ENCODE measurements around the gene UBE2O. TPM values are rescaled to one million over a fixed set of nuclear protein-coding genes. Genes with fewer than 3 reads are reported as not detected.

UBE2O gene
- total RNA-seq, 4 donors from 2014 or later, result 16.4 to 46.5 (median 32.4) TPM

- TF ChIP-seq POLR2A (IDR thresholded peaks at IDR 0.05) (peak; percentile 51 to 53), CTCF (IDR thresholded peaks at IDR 0.05 in 4 of 5, conservative IDR thresholded peaks at IDR 0.05 in 1 of 5) (no peak)
- Histone ChIP-seq H3K36me3 (no peaks in the 10 kb centered on the region), H3K4me3 (peak within 1 kb of the TSS; percentile 44 to 69 (median 62)), H3K27me3 (peaks cover 0 to 12% (median 5%) of the 10 kb centered on the region in 3 donors), H3K9me3 (no peaks in the 10 kb centered on the region), H3K4me1 (peaks cover 28 to 29% of the 10 kb centered on the region in 2 donors), H3K27ac (peak within 1 kb of the TSS; percentile 64 to 79 (median 71))
- in situ Hi-C loops (cut with MboI; ENCODE audit: low sequenced_read_pairs in 4 of 4), result no loop called here
- intact Hi-C loops (cut with DNase I; ENCODE audit: low total_unique reads), result no loop called here
- DNase-seq (peak in 1 of 2 donors; percentile 23), ATAC-seq (peak; percentile 64 to 65)
Observed at GRCh38 chr17:76384222-76384986, 68.5 kb downstream of the UBE2O start, which contains the start of gene SPHK1. Gene SPHK1, plus strand, starts transcription at chr17:76384609. Its CDS starts 1,036 bp downstream, at chr17:76385645.

- peak overlapping the region; percentile 44 to 69 (median 62) for H3K4me3 ChIP-seq
- peaks cover 21 to 29% of the 10 kb centered on the region in 2 donors for H3K4me1 ChIP-seq
- no peaks in the 10 kb centered on the region for H3K9me3 ChIP-seq
- no peak for TF ChIP-seq POLR2A (IDR thresholded peaks at IDR 0.05)
- TF ChIP-seq CTCF (IDR thresholded peaks at IDR 0.05 in 4 of 5, conservative IDR thresholded peaks at IDR 0.05 in 1 of 5), result peak in 2 of 5 experiments; percentile 40 to 47
- peaks cover 0 to 12% (median 5%) of the 10 kb centered on the region in 3 donors for H3K27me3 ChIP-seq
- no peaks in the 10 kb centered on the region for H3K36me3 ChIP-seq
- ATAC-seq, result peak; percentile 34
- intact Hi-C loops (cut with DNase I; ENCODE audit: low total_unique reads), result no loop called here
- DNase-seq, result peak in 1 of 2 donors; percentile 30
- in situ Hi-C loops (cut with MboI; ENCODE audit: low sequenced_read_pairs in 4 of 4), result no loop called here
- peak overlapping the region; percentile 64 to 79 (median 71) for H3K27ac ChIP-seq
Observed at GRCh38 chr17:76383546-76384221, 69.3 kb downstream of the UBE2O start.

- intact Hi-C loops (cut with DNase I; ENCODE audit: low total_unique reads) (no loop called here), in situ Hi-C loops (cut with MboI; ENCODE audit: low sequenced_read_pairs in 4 of 4) (no loop called here)
- Histone ChIP-seq H3K9me3 (no peaks in the 10 kb centered on the region), H3K27me3 (peaks cover 0 to 12% (median 5%) of the 10 kb centered on the region in 3 donors), H3K4me3 (peak overlapping the region; percentile 44 to 69 (median 62)), H3K36me3 (no peaks in the 10 kb centered on the region), H3K27ac (peak overlapping the region; percentile 64 to 79 (median 71)), H3K4me1 (peaks cover 21 to 29% of the 10 kb centered on the region in 2 donors)
- TF ChIP-seq CTCF (IDR thresholded peaks at IDR 0.05 in 4 of 5, conservative IDR thresholded peaks at IDR 0.05 in 1 of 5) (no peak), POLR2A (IDR thresholded peaks at IDR 0.05) (no peak)
- ATAC-seq (peak in 1 of 2 donors; percentile 28), DNase-seq (no peak)
Observed at GRCh38 chr17:76382803-76383545, 70.0 kb downstream of the UBE2O start.

- Histone ChIP-seq H3K27ac (peak overlapping the region in 3 of 4 donors; percentile 64 to 79 (median 72)), H3K9me3 (no peaks in the 10 kb centered on the region), H3K4me3 (peak overlapping the region; percentile 44 to 69 (median 62)), H3K4me1 (peaks cover 21 to 29% of the 10 kb centered on the region in 2 donors), H3K27me3 (peaks cover 0 to 12% (median 5%) of the 10 kb centered on the region in 3 donors), H3K36me3 (no peaks in the 10 kb centered on the region)
- DNase-seq (no peak), ATAC-seq (no peak)
- intact Hi-C loops (cut with DNase I; ENCODE audit: low total_unique reads), result no loop called here
- TF ChIP-seq POLR2A (IDR thresholded peaks at IDR 0.05), result no peak
- TF ChIP-seq CTCF (IDR thresholded peaks at IDR 0.05 in 4 of 5, conservative IDR thresholded peaks at IDR 0.05 in 1 of 5), result no peak
- in situ Hi-C loops (cut with MboI; ENCODE audit: low sequenced_read_pairs in 4 of 4), result no loop called here
Observed at GRCh38 chr17:76382351-76382802, 70.6 kb downstream of the UBE2O start.

All from gastrocnemius medialis (tissue), 4 donors.